ENCODE results near the gene DNM2. TPM values are rescaled to one million over a fixed set of nuclear protein-coding genes. Genes with fewer than 3 reads are reported as not detected.

Gene DNM2
- total and polyA plus RNA-seq, 7 experiments from 2014 or later, result 49.1 to 340 (median 269) TPM

GRCh38 chr19:10687518-10688288, 30.2 kb upstream of the DNM2 start:
- H3K27ac Mint-ChIP-seq, result peak overlapping the region in 1 of 9 donors; percentile 8
- Histone ChIP-seq H3K4me3 (ENCODE audit: low read length) (no peak overlapping the region), H3K27ac (ENCODE audit: low read depth, low read length) (no peak overlapping the region)

GRCh38 chr19:10688545-10689280, 29.2 kb upstream of the DNM2 start:
- Mint-ChIP-seq H3K9me3 (peaks cover 0 to 2% (median 0%) of the 10 kb centered on the region in 11 donors), H3K27me3 (no peaks in the 10 kb centered on the region), H3K4me3 (no peak overlapping the region), H3K4me1 (peaks cover 0 to 4% (median 0%) of the 10 kb centered on the region in 7 donors), H3K27ac (peak overlapping the region in 3 of 9 donors; percentile 4 to 59 (median 17)), H3K36me3 (peaks cover 5 to 19% (median 6%) of the 10 kb centered on the region in 5 donors)
- no peak for ATAC-seq
- POLR2A ChIA-PET, result interaction anchor here (0.9 kb wide), 1 partner anchor 37 kb away, joined by 5 read pairs; no protein-coding TSS in a partner anchor
- Histone ChIP-seq H3K27me3 (ENCODE audit: control insufficient read depth in 2 of 2, insufficient read depth in 2 of 2, low read length in 2 of 2) (no peaks in the 10 kb centered on the region), H3K4me1 (ENCODE audit: control insufficient read depth in 2 of 2, insufficient read depth in 2 of 2, low read length in 2 of 2) (no peaks in the 10 kb centered on the region), H3K4me3 (ENCODE audit: low read length) (no peak overlapping the region), H3K9me3 (ENCODE audit: control insufficient read depth in 2 of 3, low read length in 3 of 3) (no peaks in the 10 kb centered on the region), H3K36me3 (ENCODE audit: control insufficient read depth in 2 of 3, insufficient read depth in 3 of 3, low read length in 3 of 3) (peaks cover 13 to 86% (median 18%) of the 10 kb centered on the region in 3 experiments), H3K27ac (ENCODE audit: low read depth, low read length) (no peak overlapping the region)
- CTCF ChIA-PET, result interaction anchor here (0.5 kb wide), 1 partner anchor 139 kb away, joined by 3 read pairs; no protein-coding TSS in a partner anchor
- no peak for DNase-seq
- intact Hi-C loops (cut with micrococcal nuclease), result no loop called here

More at GRCh38 chr19:10687518-10688288, 30.2 kb upstream of the DNM2 start:
- Mint-ChIP-seq H3K4me3 (no peak overlapping the region), H3K27me3 (no peaks in the 10 kb centered on the region), H3K9me3 (peaks cover 0 to 2% (median 0%) of the 10 kb centered on the region in 11 donors), H3K4me1 (peaks cover 0 to 4% (median 0%) of the 10 kb centered on the region in 7 donors), H3K36me3 (peaks cover 5 to 23% (median 6%) of the 10 kb centered on the region in 5 donors)
- Histone ChIP-seq H3K27me3 (ENCODE audit: control insufficient read depth in 2 of 2, insufficient read depth in 2 of 2, low read length in 2 of 2) (no peaks in the 10 kb centered on the region), H3K36me3 (ENCODE audit: control insufficient read depth in 2 of 3, insufficient read depth in 3 of 3, low read length in 3 of 3) (peaks cover 14 to 96% (median 27%) of the 10 kb centered on the region in 3 experiments), H3K4me1 (ENCODE audit: control insufficient read depth in 2 of 2, insufficient read depth in 2 of 2, low read length in 2 of 2) (no peaks in the 10 kb centered on the region), H3K9me3 (ENCODE audit: control insufficient read depth in 2 of 3, low read length in 3 of 3) (no peaks in the 10 kb centered on the region)
- ATAC-seq (no peak), DNase-seq (no peak)
- ChIA-PET CTCF (no interaction called here), POLR2A (no interaction called here)
- intact Hi-C loops (cut with micrococcal nuclease), result no loop called here

GRCh38 chr19:10690341-10690781, 27.5 kb upstream of the DNM2 start:
- peaks cover 0 to 2% (median 0%) of the 10 kb centered on the region in 11 donors for H3K9me3 Mint-ChIP-seq
- H3K27ac Mint-ChIP-seq, result peak overlapping the region in 3 of 9 donors; percentile 45 to 49 (median 46)
- ATAC-seq (no peak), DNase-seq (no peak)
- ChIA-PET POLR2A (no interaction called here), CTCF (no interaction called here)
- intact Hi-C loops (cut with micrococcal nuclease), result loop anchor here in 1 of 2 donors (10.0 kb wide), 1 partner anchor 216 kb away; no protein-coding TSS in a partner anchor
- H3K27me3 ChIP-seq (ENCODE audit: control insufficient read depth in 2 of 2, insufficient read depth in 2 of 2, low read length in 2 of 2), result no peaks in the 10 kb centered on the region
- peaks cover 0 to 69% (median 18%) of the 10 kb centered on the region in 3 experiments for H3K36me3 ChIP-seq (ENCODE audit: control insufficient read depth in 2 of 3, insufficient read depth in 3 of 3, low read length in 3 of 3)
- peaks cover 0 to 4% of the 10 kb centered on the region in 2 donors for H3K4me1 ChIP-seq (ENCODE audit: control insufficient read depth in 2 of 2, insufficient read depth in 2 of 2, low read length in 2 of 2)
- no peaks in the 10 kb centered on the region for H3K9me3 ChIP-seq (ENCODE audit: control insufficient read depth in 2 of 3, low read length in 3 of 3)
- peaks cover 0 to under 1% (median 0%) of the 10 kb centered on the region in 5 donors for H3K27me3 Mint-ChIP-seq
- no peak overlapping the region for H3K4me3 Mint-ChIP-seq
- H3K4me3 ChIP-seq (ENCODE audit: low read length), result no peak overlapping the region
- peaks cover under 1 to 10% (median 5%) of the 10 kb centered on the region in 7 donors for H3K4me1 Mint-ChIP-seq
- no peak overlapping the region for H3K27ac ChIP-seq (ENCODE audit: low read depth, low read length)
- peaks cover 0 to 15% (median 6%) of the 10 kb centered on the region in 5 donors for H3K36me3 Mint-ChIP-seq

- DNase-seq (no peak), ATAC-seq (no peak)
- peaks cover 0 to 15% (median 6%) of the 10 kb centered on the region in 5 donors for H3K36me3 Mint-ChIP-seq
These were observed 26.5 kb upstream of the DNM2 start for GRCh38 chr19:10691178-10691881.

GRCh38 chr19:10691883-10692282, 26.0 kb upstream of the DNM2 start:
- H3K4me3 Mint-ChIP-seq, result peak overlapping the region in 1 of 10 donors; percentile 48
- H3K27ac Mint-ChIP-seq, result peak overlapping the region in 1 of 9 donors; percentile 76
- peaks cover 12 to 23% (median 20%) of the 10 kb centered on the region in 7 donors for H3K4me1 Mint-ChIP-seq
- H3K36me3 Mint-ChIP-seq, result peaks cover 0 to 14% (median 6%) of the 10 kb centered on the region in 5 donors
- Histone ChIP-seq H3K4me1 (ENCODE audit: control insufficient read depth in 2 of 2, insufficient read depth in 2 of 2, low read length in 2 of 2) (peaks cover 4 to 10% of the 10 kb centered on the region in 2 donors), H3K4me3 (ENCODE audit: low read length) (no peak overlapping the region), H3K36me3 (ENCODE audit: control insufficient read depth in 2 of 3, insufficient read depth in 3 of 3, low read length in 3 of 3) (peaks cover 0 to 56% (median 18%) of the 10 kb centered on the region in 3 experiments), H3K9me3 (ENCODE audit: control insufficient read depth in 2 of 3, low read length in 3 of 3) (no peaks in the 10 kb centered on the region), H3K27ac (ENCODE audit: low read depth, low read length) (no peak overlapping the region), H3K27me3 (ENCODE audit: control insufficient read depth in 2 of 2, insufficient read depth in 2 of 2, low read length in 2 of 2) (no peaks in the 10 kb centered on the region)
- H3K27me3 Mint-ChIP-seq, result peaks cover 0 to 7% (median 0%) of the 10 kb centered on the region in 5 donors
- intact Hi-C loops (cut with micrococcal nuclease), result loop anchor here in 1 of 2 donors (10.0 kb wide), 1 partner anchor 217 kb away; no protein-coding TSS in a partner anchor
- H3K9me3 Mint-ChIP-seq, result peaks cover 0 to 4% (median 0%) of the 10 kb centered on the region in 11 donors
- ChIA-PET POLR2A (no interaction called here), CTCF (interaction anchor here (0.8 kb wide), 1 partner anchor 8 kb away, joined by 3 read pairs; no protein-coding TSS in a partner anchor)
- DNase-seq, result no peak
- ATAC-seq, result no peak

More at GRCh38 chr19:10691178-10691881, 26.5 kb upstream of the DNM2 start:
- H3K4me1 Mint-ChIP-seq, result peaks cover 8 to 19% (median 15%) of the 10 kb centered on the region in 7 donors
- CTCF ChIA-PET, result interaction anchor here (0.8 kb wide), 1 partner anchor 8 kb away, joined by 3 read pairs; no protein-coding TSS in a partner anchor
- H3K27ac ChIP-seq (ENCODE audit: low read depth, low read length), result no peak overlapping the region
- H3K9me3 Mint-ChIP-seq, result peaks cover 0 to 4% (median 0%) of the 10 kb centered on the region in 11 donors
- H3K36me3 ChIP-seq (ENCODE audit: control insufficient read depth in 2 of 3, insufficient read depth in 3 of 3, low read length in 3 of 3), result peaks cover 0 to 62% (median 18%) of the 10 kb centered on the region in 3 experiments
- H3K27me3 Mint-ChIP-seq, result peaks cover 0 to 7% (median 0%) of the 10 kb centered on the region in 5 donors
- intact Hi-C loops (cut with micrococcal nuclease), result loop anchor here in 1 of 2 donors (10.0 kb wide), 1 partner anchor 217 kb away; no protein-coding TSS in a partner anchor
- H3K4me3 ChIP-seq (ENCODE audit: low read length), result no peak overlapping the region
- POLR2A ChIA-PET, result no interaction called here
- peak overlapping the region in 1 of 10 donors; percentile 48 for H3K4me3 Mint-ChIP-seq
- no peaks in the 10 kb centered on the region for H3K27me3 ChIP-seq (ENCODE audit: control insufficient read depth in 2 of 2, insufficient read depth in 2 of 2, low read length in 2 of 2)
- peaks cover 4 to 10% of the 10 kb centered on the region in 2 donors for H3K4me1 ChIP-seq (ENCODE audit: control insufficient read depth in 2 of 2, insufficient read depth in 2 of 2, low read length in 2 of 2)
- no peaks in the 10 kb centered on the region for H3K9me3 ChIP-seq (ENCODE audit: control insufficient read depth in 2 of 3, low read length in 3 of 3)
- H3K27ac Mint-ChIP-seq, result peak overlapping the region in 1 of 9 donors; percentile 76
